MCF 10A (cell line): ENCODE measurements around the gene HM13. TPM values are rescaled to one million over a fixed set of nuclear protein-coding genes. Genes with fewer than 3 reads are reported as not detected.
"Not testable (repeated sequence)": the region's sequence is repeated elsewhere in the genome, so short reads cannot be mapped to it uniquely, and the experiment has no call there.

Source experiments
- BruUV-seq: library from RNA; stranded (reverse); fragments of 400-500 nt; replicated peaks from 2 replicates; lab custom pipeline; 2021; lab: Mats Ljungman, UMichigan
- CTCF ChIA-PET: fragments of 300-600 bp; sonication (Branson Sonifier 250); formaldehyde crosslinking; extraction: SDS; loops from one replicate; lab custom pipeline; 2021; ENCODE audit warnings: antibody characterized with exemption, inconsistent platforms; lab: Yijun Ruan, JAX
- POLR2A ChIA-PET: fragments of 300-600, 350-650 bp; sonication (Branson Sonifier 250); formaldehyde crosslinking; extraction: SDS; loops from one replicate; lab custom pipeline; 2020; ENCODE audit warnings: antibody characterized with exemption, inconsistent platforms; lab: Yijun Ruan, JAX
- DNase-seq: peaks from one replicate; pipeline ENCODE4 v3.0.0-alpha.2; 2018; ENCODE audit not compliant: unreplicated experiment
- H3K27ac Mint-ChIP-seq: one replicate; pipeline ENCODE4 v1.8.0; 2022; ENCODE audit warnings: mild to moderate bottlenecking, low read depth, mixed read lengths; ENCODE audit not compliant: unreplicated experiment
- H3K27me3 Mint-ChIP-seq: one replicate; pipeline ENCODE4 v1.8.0; 2022; ENCODE audit warnings: mixed read lengths; ENCODE audit not compliant: insufficient read depth, unreplicated experiment
- H3K36me3 Mint-ChIP-seq: one replicate; pipeline ENCODE4 v1.8.0; 2022; ENCODE audit warnings: mild to moderate bottlenecking, moderate library complexity, mixed read lengths; ENCODE audit not compliant: insufficient read depth, unreplicated experiment
- H3K4me1 Mint-ChIP-seq: one replicate; pipeline ENCODE4 v1.8.0; 2022; ENCODE audit warnings: mixed read lengths; ENCODE audit not compliant: insufficient read depth, unreplicated experiment
- H3K4me3 Mint-ChIP-seq: one replicate; pipeline ENCODE4 v1.8.0; 2022; ENCODE audit warnings: mild to moderate bottlenecking, moderate library complexity, mixed read lengths; ENCODE audit not compliant: unreplicated experiment
- H3K9me3 Mint-ChIP-seq: one replicate; pipeline ENCODE4 v1.8.0; 2022; ENCODE audit warnings: mixed read lengths; ENCODE audit not compliant: unreplicated experiment
- CTCF ChIP-seq: fragments of 200-600 bp; IDR thresholded peaks from one replicate; pipeline ENCODE4 v1.8.0; 2022; ENCODE audit warnings: antibody characterized with exemption, mild to moderate bottlenecking; ENCODE audit not compliant: unreplicated experiment
- intact Hi-C: fragments of 100-400 bp; cut with micrococcal nuclease; formaldehyde crosslinking; loops from 2 replicates; pipeline ENCODE4 v1.14.1; 2022
- total RNA-seq: library from RNA; stranded (reverse); gene quantifications from 2 replicates; pipeline ENCODE4 v1.2.3, GENCODE V29; 2022

Gene HM13
- total RNA-seq, 1 experiment from 2014 or later: 276 TPM

GRCh38 chr20:31537890-31538289 is 23.6 kb downstream of the HM13 start:
- no peak overlapping the region for H3K27ac Mint-ChIP-seq
- peaks cover 85% of the 10 kb centered on the region for H3K36me3 Mint-ChIP-seq
- intact Hi-C loops: no loop called here
- H3K9me3 Mint-ChIP-seq: no peaks in the 10 kb centered on the region
- DNase-seq: no peak
- ChIA-PET POLR2A (interaction anchor here (0.7 to 1.5 kb wide), 2 partner anchors 10 to 17 kb away, joined by 3 to 7 read pairs; a partner anchor contains a TSS), CTCF (interaction anchor here (0.6 to 21.4 kb wide), 9 partner anchors 9 to 113 kb away, joined by 3 to 278 read pairs (median 3); a partner anchor contains a TSS)
- no peak overlapping the region for H3K4me3 Mint-ChIP-seq
- BruUV-seq: no TSS peak
- H3K27me3 Mint-ChIP-seq: no peaks in the 10 kb centered on the region
- TF ChIP-seq CTCF: no peak
- peaks cover 8% of the 10 kb centered on the region for H3K4me1 Mint-ChIP-seq

GRCh38 chr20:31538326-31538725 is 24.1 kb downstream of the HM13 start:
- no peak for TF ChIP-seq CTCF

GRCh38 chr20:31539636-31540035 is 25.4 kb downstream of the HM13 start:
- not testable (repeated sequence) for H3K9me3 Mint-ChIP-seq
- peak overlapping the region; percentile 37 for H3K27ac Mint-ChIP-seq

More at GRCh38 chr20:31538326-31538725, 24.1 kb downstream of the HM13 start:
- ChIA-PET CTCF (interaction anchor here (0.6 to 21.4 kb wide), 10 partner anchors 8 to 1187 kb away, joined by 3 to 278 read pairs (median 3); partner anchors contain the start of gene HM13), POLR2A (interaction anchor here (0.7 to 1.5 kb wide), 2 partner anchors 9 to 17 kb away, joined by 3 to 7 read pairs; a partner anchor contains a TSS)
- BruUV-seq: no TSS peak
- Mint-ChIP-seq H3K27me3 (no peaks in the 10 kb centered on the region), H3K9me3 (no peaks in the 10 kb centered on the region), H3K4me1 (peaks cover 8% of the 10 kb centered on the region), H3K4me3 (no peak overlapping the region), H3K27ac (no peak overlapping the region), H3K36me3 (peaks cover 81% of the 10 kb centered on the region)
- no peak for DNase-seq
- intact Hi-C loops: no loop called here

GRCh38 chr20:31540406-31540805 is 26.2 kb downstream of the HM13 start:
- intact Hi-C loops: no loop called here
- H3K27me3 Mint-ChIP-seq: no peaks in the 10 kb centered on the region
- no peak overlapping the region for H3K4me3 Mint-ChIP-seq
- no peak for DNase-seq
- ChIA-PET CTCF (interaction anchor here (0.7 to 21.4 kb wide), 6 partner anchors 9 to 72 kb away, joined by 4 to 278 read pairs (median 9); no protein-coding TSS in a partner anchor), POLR2A (interaction anchor here (1.0 to 1.6 kb wide), 2 partner anchors 20 to 26 kb away, joined by 3 to 5 read pairs; partner anchors contain the start of gene HM13)
- peaks cover 77% of the 10 kb centered on the region for H3K36me3 Mint-ChIP-seq
- BruUV-seq: no TSS peak
- no peak for TF ChIP-seq CTCF
- H3K9me3 Mint-ChIP-seq: no peaks in the 10 kb centered on the region
- no peak overlapping the region for H3K27ac Mint-ChIP-seq
- peaks cover 18% of the 10 kb centered on the region for H3K4me1 Mint-ChIP-seq

More at GRCh38 chr20:31539636-31540035, 25.4 kb downstream of the HM13 start:
- BruUV-seq, DNase-seq, H3K27me3 Mint-ChIP-seq, intact Hi-C loops, H3K4me3 Mint-ChIP-seq: not testable (repeated sequence)
- CTCF ChIA-PET: interaction anchor here (0.6 to 21.4 kb wide), 9 partner anchors 11 to 126 kb away, joined by 3 to 278 read pairs (median 3); partner anchors contain the start of gene HM13
- Mint-ChIP-seq H3K36me3 (peaks cover 78% of the 10 kb centered on the region), H3K4me1 (peaks cover 12% of the 10 kb centered on the region)
- POLR2A ChIA-PET: interaction anchor here (1.5 to 1.6 kb wide), 2 partner anchors 8 to 25 kb away, joined by 5 to 7 read pairs; partner anchors contain the start of gene HM13
